Activated CD4-positive, alpha-beta T cell treated with anti-CD3 and anti-CD28 coated beads, Interleukin-2, amount 10 ng/mL, durations not matched to agents 7 days and 5 days (primary cell): ENCODE measurements around the gene VIT. TPM values are rescaled to one million over a fixed set of nuclear protein-coding genes. Genes with fewer than 3 reads are reported as not detected.

ENCODE experiments used
- CTCF ChIA-PET: fragments of 350-600 bp; sonication (Branson Sonifier 250); formaldehyde crosslinking; loops from one replicate; lab custom pipeline; 2021; ENCODE audit warnings: antibody characterized with exemption; lab: Charles Lee
- POLR2A ChIA-PET: fragments of 350-600 bp; sonication (Branson Sonifier 250); formaldehyde crosslinking; loops from one replicate; lab custom pipeline; 2021; ENCODE audit warnings: antibody characterized with exemption; lab: Charles Lee
- DNase-seq: peaks from one replicate; pipeline ENCODE4 v3.0.0-alpha.2; 2020
- H3K27ac Mint-ChIP-seq: one replicate; pipeline ENCODE4 v1.8.0; 2021; ENCODE audit warnings: mild to moderate bottlenecking, moderate library complexity, mixed read lengths
- H3K27me3 Mint-ChIP-seq: one replicate; pipeline ENCODE4 v1.8.0; 2021; ENCODE audit warnings: mixed read lengths
- H3K36me3 Mint-ChIP-seq: one replicate; pipeline ENCODE4 v1.8.0; 2021; ENCODE audit warnings: low read depth, mixed read lengths
- H3K4me1 Mint-ChIP-seq: one replicate; pipeline ENCODE4 v1.8.0; 2021; ENCODE audit warnings: mixed read lengths
- H3K4me3 Mint-ChIP-seq: one replicate; pipeline ENCODE4 v1.8.0; 2021; ENCODE audit warnings: mild to moderate bottlenecking, moderate library complexity, mixed read lengths
- H3K9me3 Mint-ChIP-seq: one replicate; pipeline ENCODE4 v1.8.0; 2021; ENCODE audit warnings: mixed read lengths
- total RNA-seq, 2 experiments: library from RNA; stranded (reverse); gene quantifications; one replicate each; pipeline ENCODE4 v1.2.3, GENCODE V29; 2021

Gene VIT, protein sequence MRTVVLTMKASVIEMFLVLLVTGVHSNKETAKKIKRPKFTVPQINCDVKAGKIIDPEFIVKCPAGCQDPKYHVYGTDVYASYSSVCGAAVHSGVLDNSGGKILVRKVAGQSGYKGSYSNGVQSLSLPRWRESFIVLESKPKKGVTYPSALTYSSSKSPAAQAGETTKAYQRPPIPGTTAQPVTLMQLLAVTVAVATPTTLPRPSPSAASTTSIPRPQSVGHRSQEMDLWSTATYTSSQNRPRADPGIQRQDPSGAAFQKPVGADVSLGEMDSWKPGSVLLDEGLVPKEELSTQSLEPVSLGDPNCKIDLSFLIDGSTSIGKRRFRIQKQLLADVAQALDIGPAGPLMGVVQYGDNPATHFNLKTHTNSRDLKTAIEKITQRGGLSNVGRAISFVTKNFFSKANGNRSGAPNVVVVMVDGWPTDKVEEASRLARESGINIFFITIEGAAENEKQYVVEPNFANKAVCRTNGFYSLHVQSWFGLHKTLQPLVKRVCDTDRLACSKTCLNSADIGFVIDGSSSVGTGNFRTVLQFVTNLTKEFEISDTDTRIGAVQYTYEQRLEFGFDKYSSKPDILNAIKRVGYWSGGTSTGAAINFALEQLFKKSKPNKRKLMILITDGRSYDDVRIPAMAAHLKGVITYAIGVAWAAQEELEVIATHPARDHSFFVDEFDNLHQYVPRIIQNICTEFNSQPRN
- not detected for total RNA-seq

DNA sequence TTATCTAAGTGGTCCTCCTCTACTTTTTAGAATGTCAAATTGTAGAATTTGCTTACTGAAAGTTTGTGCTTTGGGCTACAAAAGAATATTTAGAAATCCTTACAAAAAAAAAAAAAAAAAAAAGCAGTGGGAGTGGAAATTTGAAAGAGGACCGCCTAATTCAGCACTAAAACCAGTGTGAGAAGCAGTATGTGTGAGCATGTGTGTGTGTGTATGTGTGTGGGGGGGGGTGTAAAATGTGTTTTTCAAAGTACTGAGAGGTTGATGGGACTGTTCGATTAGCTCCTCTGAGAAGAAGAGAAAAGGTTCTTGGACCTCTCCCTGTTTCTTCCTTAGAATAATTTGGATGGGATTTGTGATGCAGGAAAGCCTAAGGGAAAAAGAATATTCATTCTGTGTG is at the start of gene VIT:
TSS of gene VIT (plus strand) at position 175 of the 400 bp plus-strand sequence. CDS start 19,664 bp downstream, outside the sequence.
- no peak for DNase-seq
- ChIA-PET CTCF (interaction anchor here (0.6 kb wide), 1 partner anchor 12 kb away, joined by 3 read pairs; no protein-coding TSS in a partner anchor), POLR2A (no interaction called here)
- Mint-ChIP-seq H3K27me3 (peaks cover 4% of the 10 kb centered on the region), H3K9me3 (no peaks in the 10 kb centered on the region), H3K4me1 (no peaks in the 10 kb centered on the region), H3K4me3 (no peak within 1 kb of the TSS), H3K27ac (no peak within 1 kb of the TSS), H3K36me3 (no peaks in the 10 kb centered on the region)

DNA sequence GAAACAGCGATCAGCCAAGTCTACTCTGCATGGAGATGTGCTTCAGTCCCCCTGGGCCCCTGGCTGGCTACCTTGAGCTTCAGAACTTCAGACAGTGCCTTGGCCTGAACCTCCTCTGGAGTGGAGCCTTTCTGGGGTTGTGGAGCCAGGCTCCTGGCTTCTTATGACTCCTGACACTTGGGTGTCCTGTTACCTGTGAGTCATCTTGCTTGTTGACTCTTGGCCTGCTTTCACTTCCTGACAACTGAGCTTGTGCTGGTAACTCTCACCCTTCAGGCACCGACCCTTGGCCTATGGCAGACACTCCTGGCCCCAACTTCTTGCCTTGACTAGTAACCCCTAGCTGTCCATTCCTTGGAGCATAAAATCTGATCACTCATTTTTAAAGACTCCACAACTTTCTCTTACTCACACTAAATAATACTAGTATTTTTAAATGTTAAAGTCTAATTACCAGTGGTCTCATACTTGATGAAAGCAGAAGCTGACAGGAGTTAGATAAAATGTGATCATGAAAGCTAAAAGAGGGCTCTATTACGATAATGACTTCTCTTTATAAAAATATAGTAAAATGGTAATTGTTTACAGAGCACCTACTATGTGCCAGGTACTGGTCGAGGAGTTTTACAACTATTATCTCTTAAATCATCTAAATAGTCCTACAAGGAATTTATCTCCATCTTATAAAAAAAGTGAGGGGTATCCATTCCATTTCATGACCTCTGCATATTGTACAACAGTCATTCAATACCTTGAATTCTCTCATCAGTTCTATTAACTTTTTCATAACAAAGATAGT is 46.3 kb upstream of the VIT start:
- Mint-ChIP-seq H3K27me3 (peaks cover 5% of the 10 kb centered on the region), H3K27ac (no peak overlapping the region), H3K9me3 (peaks cover 2% of the 10 kb centered on the region), H3K36me3 (no peaks in the 10 kb centered on the region), H3K4me3 (no peak overlapping the region), H3K4me1 (peaks cover 5% of the 10 kb centered on the region)
- CTCF ChIA-PET: interaction anchor here (0.8 to 1.2 kb wide), 2 partner anchors 14 to 30 kb away, joined by 3 to 4 read pairs; no protein-coding TSS in a partner anchor
- DNase-seq: no peak
- POLR2A ChIA-PET: no interaction called here

DNA sequence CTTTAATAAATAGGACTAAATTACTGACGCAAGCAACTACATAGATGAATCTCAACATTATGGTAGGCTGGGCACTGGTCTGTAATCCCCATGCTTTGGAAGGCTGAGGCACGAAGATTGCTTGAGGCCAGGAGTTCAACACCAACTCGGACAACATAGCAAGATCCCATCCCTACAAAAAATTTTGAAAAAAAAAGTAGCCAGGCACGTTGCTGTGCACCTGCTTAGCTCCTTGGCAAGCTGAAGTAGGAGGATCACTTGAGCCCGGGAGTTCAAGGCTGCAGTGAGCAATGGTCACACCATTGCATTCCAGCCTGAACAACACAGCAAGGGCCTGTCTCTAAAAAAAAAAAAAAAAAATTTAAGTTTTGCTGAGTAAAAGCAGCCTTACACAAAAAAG is 43.4 kb upstream of the VIT start:
- CTCF ChIA-PET: interaction anchor here (0.7 kb wide), 2 partner anchors 43 to 1694 kb away, joined by 3 to 4 read pairs; no protein-coding TSS in a partner anchor
- H3K9me3 Mint-ChIP-seq: no peaks in the 10 kb centered on the region
- H3K27me3 Mint-ChIP-seq: peaks cover 5% of the 10 kb centered on the region
- H3K36me3 Mint-ChIP-seq: no peaks in the 10 kb centered on the region
- H3K4me3 Mint-ChIP-seq: no peak overlapping the region
- POLR2A ChIA-PET: no interaction called here
- peaks cover 5% of the 10 kb centered on the region for H3K4me1 Mint-ChIP-seq
- no peak overlapping the region for H3K27ac Mint-ChIP-seq
- no peak for DNase-seq

DNA sequence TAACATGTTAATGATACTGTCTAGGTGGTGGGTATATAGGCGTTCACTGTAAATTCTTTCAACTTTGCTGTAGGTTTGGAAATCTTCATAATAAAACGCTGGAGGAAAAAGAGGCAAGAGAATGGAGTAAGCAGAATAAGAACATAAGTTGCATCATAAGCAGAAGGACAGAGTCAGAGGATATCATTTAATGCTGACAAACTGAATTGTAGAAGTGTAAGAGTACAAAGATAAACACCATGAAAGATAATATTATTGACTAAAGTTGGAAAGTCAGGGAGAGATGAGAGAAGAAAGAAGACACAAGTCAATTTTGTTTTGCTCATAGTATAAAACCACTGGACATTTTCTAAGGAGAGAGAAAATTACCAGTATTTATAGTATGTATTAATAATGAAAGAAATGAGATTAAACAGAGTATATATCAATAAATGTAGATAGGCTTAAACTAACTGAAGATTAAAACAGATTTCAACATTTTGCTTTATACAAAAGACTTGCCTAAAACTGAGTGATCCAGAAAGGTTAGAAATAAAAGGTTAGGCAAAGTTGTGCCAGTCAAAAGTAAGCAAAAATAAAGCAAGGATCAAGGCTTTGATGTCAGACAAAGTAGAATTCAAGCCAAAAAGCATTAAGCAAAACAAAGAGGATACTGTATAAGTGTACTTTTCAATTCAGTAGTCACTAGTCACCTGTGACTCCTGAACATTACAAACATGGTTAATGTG is 42.4 kb upstream of the VIT start:
- peaks cover 5% of the 10 kb centered on the region for H3K4me1 Mint-ChIP-seq
- no peak overlapping the region for H3K27ac Mint-ChIP-seq
- CTCF ChIA-PET: interaction anchor here (0.7 kb wide), 2 partner anchors 42 to 1693 kb away, joined by 3 to 4 read pairs; no protein-coding TSS in a partner anchor
- H3K9me3 Mint-ChIP-seq: no peaks in the 10 kb centered on the region
- H3K36me3 Mint-ChIP-seq: no peaks in the 10 kb centered on the region
- DNase-seq: no peak
- no peak overlapping the region for H3K4me3 Mint-ChIP-seq
- POLR2A ChIA-PET: no interaction called here
- H3K27me3 Mint-ChIP-seq: peaks cover 5% of the 10 kb centered on the region

DNA sequence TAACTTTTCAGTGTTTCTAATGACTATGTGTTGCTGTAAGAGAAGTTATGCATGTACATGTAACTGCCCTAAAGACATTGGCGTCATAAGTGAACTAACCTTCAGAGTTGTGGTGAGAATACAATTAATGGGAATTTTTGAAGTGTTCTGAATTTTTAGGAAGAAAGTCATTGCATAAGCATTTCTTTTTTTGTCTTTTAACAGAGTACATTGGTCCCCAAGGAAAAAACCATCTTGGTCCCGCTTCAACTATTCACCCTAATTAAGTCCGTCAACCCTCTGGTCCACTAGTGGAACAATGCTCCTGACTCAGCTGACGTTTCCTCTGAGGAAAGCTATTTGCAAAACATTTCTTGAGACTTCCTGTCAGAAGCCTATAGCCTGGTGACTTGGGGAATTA is 41.1 kb upstream of the VIT start:
- Mint-ChIP-seq H3K27ac (no peak overlapping the region), H3K4me3 (no peak overlapping the region), H3K36me3 (no peaks in the 10 kb centered on the region), H3K4me1 (no peaks in the 10 kb centered on the region), H3K9me3 (no peaks in the 10 kb centered on the region), H3K27me3 (peaks cover 5% of the 10 kb centered on the region)
- CTCF ChIA-PET: interaction anchor here (0.7 kb wide), 1 partner anchor 285 kb away, joined by 4 read pairs; no protein-coding TSS in a partner anchor
- DNase-seq: no peak
- POLR2A ChIA-PET: no interaction called here

DNA sequence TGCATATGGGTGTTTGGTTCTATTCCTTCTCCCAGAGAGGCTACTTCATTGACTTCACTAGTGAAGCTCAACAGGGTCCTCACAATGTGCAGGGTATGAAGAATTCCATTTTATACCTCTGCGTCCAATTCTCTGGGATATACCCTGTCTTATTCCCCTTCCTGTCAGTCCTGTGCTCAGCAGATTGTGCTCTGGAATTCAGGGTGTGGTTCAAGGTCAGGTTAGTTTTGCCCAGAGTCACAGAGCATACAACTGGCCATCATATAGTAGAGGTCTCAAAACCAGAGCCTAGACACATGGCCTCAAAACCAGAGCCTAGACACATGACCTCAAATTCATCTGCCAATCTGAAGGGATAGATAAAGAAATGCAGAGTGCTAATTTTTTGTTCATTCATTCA is 38.8 kb upstream of the VIT start:
- Mint-ChIP-seq H3K4me3 (no peak overlapping the region), H3K27me3 (no peaks in the 10 kb centered on the region), H3K36me3 (no peaks in the 10 kb centered on the region), H3K4me1 (no peaks in the 10 kb centered on the region), H3K27ac (no peak overlapping the region), H3K9me3 (no peaks in the 10 kb centered on the region)
- ChIA-PET CTCF (interaction anchor here (0.8 kb wide), 1 partner anchor 10 kb away, joined by 3 read pairs; no protein-coding TSS in a partner anchor), POLR2A (no interaction called here)
- DNase-seq: no peak

DNA sequence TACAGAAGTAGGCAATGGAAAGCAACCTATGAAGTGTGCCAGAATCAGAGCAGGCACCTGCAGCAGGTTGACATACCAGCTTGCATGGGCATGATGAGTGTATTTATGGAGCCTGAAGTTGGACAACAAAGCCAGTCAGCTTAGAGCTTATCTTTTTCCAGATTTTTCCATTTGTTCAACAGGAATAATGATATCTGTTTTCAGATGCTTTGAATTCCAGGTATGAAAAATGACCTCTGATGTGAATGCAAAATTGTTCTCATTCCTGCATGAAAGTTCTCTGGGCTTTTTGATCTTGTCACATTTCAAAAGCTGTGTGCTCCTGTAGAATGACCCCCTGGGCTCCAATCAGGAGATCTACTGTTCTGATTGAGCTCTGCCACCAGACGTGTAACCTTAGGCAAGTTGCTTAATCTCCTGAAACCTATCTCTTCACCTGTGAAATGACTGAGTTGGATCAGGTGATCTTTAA is 38.2 kb upstream of the VIT start:
- Mint-ChIP-seq H3K36me3 (no peaks in the 10 kb centered on the region), H3K4me1 (no peaks in the 10 kb centered on the region), H3K9me3 (no peaks in the 10 kb centered on the region), H3K27ac (no peak overlapping the region), H3K4me3 (no peak overlapping the region), H3K27me3 (no peaks in the 10 kb centered on the region)
- POLR2A ChIA-PET: no interaction called here
- CTCF ChIA-PET: no interaction called here
- no peak for DNase-seq

DNA sequence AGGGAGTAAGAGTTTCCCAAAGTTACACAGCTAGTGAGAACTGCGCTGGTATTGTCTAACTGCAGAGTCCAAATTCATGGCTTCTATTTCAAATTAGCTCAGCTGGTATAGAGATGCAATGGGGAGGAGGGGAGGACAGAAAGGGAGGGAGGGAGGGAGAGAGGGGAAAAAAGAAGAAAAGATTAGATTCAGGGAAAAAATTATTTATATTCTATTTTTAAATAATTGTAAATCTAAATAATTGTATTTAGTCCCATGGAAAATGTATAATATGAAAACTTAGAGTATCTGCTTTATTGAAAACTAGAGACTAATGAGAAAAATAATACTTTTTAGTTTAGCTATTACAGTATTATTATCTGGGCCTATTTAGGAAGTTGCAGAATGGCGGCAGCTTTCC is 37.3 kb upstream of the VIT start:
- Mint-ChIP-seq H3K27me3 (no peaks in the 10 kb centered on the region), H3K36me3 (no peaks in the 10 kb centered on the region), H3K4me3 (no peak overlapping the region), H3K27ac (no peak overlapping the region), H3K9me3 (no peaks in the 10 kb centered on the region), H3K4me1 (no peaks in the 10 kb centered on the region)
- no peak for DNase-seq
- ChIA-PET POLR2A (no interaction called here), CTCF (no interaction called here)

DNA sequence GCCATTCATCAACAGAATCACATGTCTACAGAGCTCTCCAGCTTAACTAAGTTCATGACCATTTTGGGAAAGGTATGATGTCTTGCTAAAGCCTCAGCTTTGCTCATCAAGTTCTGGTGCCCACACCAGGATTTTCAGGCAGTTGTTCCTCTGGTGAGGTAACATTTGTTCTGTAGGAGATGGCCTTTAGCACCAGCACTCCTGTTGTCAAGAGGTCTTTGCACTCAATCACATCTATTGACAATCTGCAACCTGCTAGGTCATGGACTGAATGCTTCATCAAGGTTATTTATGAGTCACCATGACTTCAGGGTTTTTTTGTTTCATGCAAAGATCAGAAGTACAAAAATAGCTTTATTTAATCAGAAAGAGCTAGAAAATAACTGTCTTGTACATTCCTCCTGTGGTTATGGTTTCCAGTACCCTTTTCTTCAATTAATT is 36.6 kb upstream of the VIT start:
- ChIA-PET CTCF (no interaction called here), POLR2A (no interaction called here)
- Mint-ChIP-seq H3K4me3 (no peak overlapping the region), H3K27me3 (no peaks in the 10 kb centered on the region), H3K9me3 (no peaks in the 10 kb centered on the region), H3K36me3 (no peaks in the 10 kb centered on the region), H3K4me1 (no peaks in the 10 kb centered on the region), H3K27ac (no peak overlapping the region)
- no peak for DNase-seq

DNA sequence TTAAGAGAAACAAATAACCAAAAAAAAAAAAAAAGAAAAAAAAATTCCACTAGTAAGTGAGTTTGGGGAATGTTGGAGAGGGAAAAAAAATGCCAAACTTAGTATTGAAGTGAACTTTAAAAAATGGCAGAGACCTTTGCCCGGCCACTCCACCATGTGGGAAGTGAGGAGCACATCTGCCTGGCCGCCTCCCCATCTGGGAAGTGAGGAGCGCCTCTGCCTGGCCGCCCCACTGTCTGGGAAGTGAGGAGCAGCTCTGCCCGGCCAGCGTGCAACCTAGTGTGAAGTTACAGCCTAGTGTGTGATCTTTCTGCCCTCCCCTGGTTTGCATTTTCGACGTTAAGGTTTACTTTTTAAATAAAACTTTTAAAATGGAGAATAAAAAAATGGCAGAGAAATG is 33.9 kb upstream of the VIT start:
- Mint-ChIP-seq H3K4me3 (no peak overlapping the region), H3K36me3 (no peaks in the 10 kb centered on the region), H3K27ac (no peak overlapping the region), H3K9me3 (no peaks in the 10 kb centered on the region), H3K27me3 (peaks cover 2% of the 10 kb centered on the region), H3K4me1 (no peaks in the 10 kb centered on the region)
- POLR2A ChIA-PET: no interaction called here
- CTCF ChIA-PET: no interaction called here
- DNase-seq: no peak

DNA sequence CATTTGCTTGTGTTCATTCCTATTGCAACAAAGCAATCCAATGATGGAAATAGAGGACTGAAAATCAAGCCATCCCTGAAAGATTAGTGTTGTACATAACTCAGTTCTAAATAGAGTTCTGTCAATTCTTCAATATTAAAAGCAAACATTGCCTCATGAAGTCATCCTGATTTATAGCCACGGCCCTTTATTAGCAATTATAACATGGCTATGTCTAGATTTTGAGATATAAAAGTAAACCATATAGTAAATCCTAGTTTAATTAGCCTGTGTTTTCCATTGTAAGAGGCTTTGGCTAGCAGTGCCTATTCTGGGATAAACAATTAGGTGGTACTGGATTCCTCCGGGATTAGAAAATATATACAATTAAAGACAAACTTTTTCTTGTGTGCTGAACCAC is 33.2 kb upstream of the VIT start:
- Mint-ChIP-seq H3K36me3 (no peaks in the 10 kb centered on the region), H3K9me3 (no peaks in the 10 kb centered on the region), H3K4me3 (no peak overlapping the region), H3K4me1 (no peaks in the 10 kb centered on the region), H3K27me3 (peaks cover 2% of the 10 kb centered on the region), H3K27ac (no peak overlapping the region)
- ChIA-PET CTCF (interaction anchor here (0.7 kb wide), 1 partner anchor 20 kb away, joined by 3 read pairs; no protein-coding TSS in a partner anchor), POLR2A (no interaction called here)
- no peak for DNase-seq
